ENCODE results near the gene HEBP2.

- TF ChIP-seq CTCF (IDR thresholded peaks at IDR 0.05) (no peak), POLR2A (IDR thresholded peaks at IDR 0.05) (no peak)
These were observed 36.3 kb downstream of the HEBP2 start for GRCh38 chr6:138440296-138440695.
